Thyroid gland (tissue), 4 donors: ENCODE data around the gene ADAMTS16. TPM values are rescaled to one million over a fixed set of nuclear protein-coding genes. Genes with fewer than 3 reads are reported as not detected.

Experiments
- DNase-seq, 2 donors: peaks; one replicate each; pipeline ENCODE4 v3.0.0-alpha.2; 2019
- H3K27ac ChIP-seq, 3 donors: fragments of 200-600 bp; sonication (generic); 1 replicate in 2 of 3; 2 replicates in 1 of 3; pipeline ENCODE4 v1.5.1; 2016 to 2019; ENCODE audit warnings: mild to moderate bottlenecking in 1 of 3, moderate library complexity in 1 of 3
- H3K27me3 ChIP-seq: fragments of 200-600 bp; sonication (generic); one replicate; pipeline ENCODE4 v1.5.1; 2019
- H3K36me3 ChIP-seq, 2 donors: fragments of 200-600 bp; sonication (generic); one replicate each; pipeline ENCODE4 v1.5.1; 2016 to 2019
- H3K4me1 ChIP-seq, 2 donors: fragments of 200-600 bp; sonication (generic); one replicate each; pipeline ENCODE4 v1.5.1; 2017 to 2019
- H3K4me3 ChIP-seq, 3 donors: fragments of 200-600 bp; sonication (generic); replicated peaks in 1 of 3; 1 replicate in 2 of 3; 2 replicates in 1 of 3; pipeline ENCODE4 v1.5.1; 2016; ENCODE audit warnings: mild to moderate bottlenecking in 1 of 3
- H3K9me3 ChIP-seq: fragments of 200-600 bp; sonication (generic); one replicate; pipeline ENCODE4 v1.5.1; 2017
- CTCF ChIP-seq, 6 experiments: fragments of 200-600 bp in 3 of 6; fragments of 450-650 bp in 3 of 6; sonication (generic) in 3 of 6; IDR thresholded peaks; one replicate each; pipeline ENCODE4 v1.5.1; 2016 to 2019; ENCODE audit warnings: antibody characterized with exemption in 6 of 6, mild to moderate bottlenecking in 2 of 6, inconsistent platforms in 1 of 6, moderate library complexity in 1 of 6
- POLR2A ChIP-seq, 2 donors: fragments of 450-650 bp; IDR thresholded peaks; one replicate each; pipeline ENCODE4 v1.6.1; 2017; ENCODE audit warnings: antibody characterized with exemption in 2 of 2, mild to moderate bottlenecking in 2 of 2, moderate library complexity in 1 of 2
- WGBS, 2 donors: methylation state at CpG; one replicate each; pipeline ENCODE4 v1.1.5; 2017; 5-methylcytosine and 5-hydroxymethylcytosine counted together
- intact Hi-C: fragments of 100-400 bp; cut with DNase I; formaldehyde crosslinking; loops from one replicate; pipeline ENCODE4 v1.15.1; 2023
- total RNA-seq, 4 donors: library from RNA; depleted of rRNA; stranded (reverse); fragments of >200 nt; gene quantifications; one replicate each; pipeline ENCODE4 v1.2.3, GENCODE V29; 2016

The ADAMTS16 gene
- total RNA-seq, 4 donors from 2014 or later: 0.11 to 1.0 (median 0.16) TPM

DNA sequence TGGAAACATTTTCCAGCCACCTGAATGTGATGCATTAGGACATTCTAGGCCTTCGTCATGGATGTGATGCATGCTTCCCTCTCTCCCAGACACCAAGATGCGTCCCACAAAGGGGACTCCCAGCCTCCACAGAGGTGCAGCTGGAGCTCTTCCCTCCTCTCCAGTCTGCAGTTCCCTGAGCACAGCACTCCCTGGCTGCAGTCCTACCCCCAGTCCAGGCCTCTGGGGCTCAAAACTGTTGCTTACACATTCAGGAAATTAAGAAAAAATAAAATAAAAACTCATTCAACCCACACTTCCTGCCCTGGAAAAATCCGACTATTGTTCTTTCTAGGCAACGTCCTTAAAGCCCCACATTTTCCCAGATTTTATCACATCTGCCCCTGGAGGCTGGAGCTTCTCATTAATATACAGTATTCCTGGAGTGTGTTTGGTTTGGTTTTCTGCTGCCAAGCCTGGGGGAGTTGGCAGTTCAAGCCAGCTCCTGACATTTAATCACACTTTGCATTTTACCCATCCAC, 204.0 kb downstream of the ADAMTS16 start:
- Histone ChIP-seq H3K4me3 (no peak overlapping the region), H3K27me3 (no peaks in the 10 kb centered on the region), H3K4me1 (no peaks in the 10 kb centered on the region), H3K27ac (no peak overlapping the region), H3K36me3 (no peaks in the 10 kb centered on the region), H3K9me3 (no peaks in the 10 kb centered on the region)
- DNase-seq: no peak
- intact Hi-C loops: no loop called here
- WGBS, 2 donors: 59 to 64% methylated on average over 4 of the region's 4 CpGs
- TF ChIP-seq POLR2A (IDR thresholded peaks at IDR 0.05) (no peak), CTCF (IDR thresholded peaks at IDR 0.05) (no peak)

- Histone ChIP-seq H3K4me3 (no peak overlapping the region), H3K27ac (no peak overlapping the region), H3K4me1 (no peaks in the 10 kb centered on the region), H3K27me3 (no peaks in the 10 kb centered on the region), H3K9me3 (no peaks in the 10 kb centered on the region), H3K36me3 (no peaks in the 10 kb centered on the region)
- TF ChIP-seq POLR2A (IDR thresholded peaks at IDR 0.05): no peak
- no peak for TF ChIP-seq CTCF (IDR thresholded peaks at IDR 0.05)
- no peak for DNase-seq
- intact Hi-C loops: no loop called here
- WGBS, 2 donors: 66 to 79% methylated on average over 5 of the region's 5 CpGs
These were observed 204.5 kb downstream of the ADAMTS16 start for GRCh38 chr5:5344606-5345005.

GRCh38 chr5:5347442-5347841, 207.3 kb downstream of the ADAMTS16 start:
- no peak for DNase-seq
- Histone ChIP-seq H3K36me3 (no peaks in the 10 kb centered on the region), H3K4me3 (no peak overlapping the region), H3K27ac (no peak overlapping the region), H3K9me3 (no peaks in the 10 kb centered on the region), H3K4me1 (no peaks in the 10 kb centered on the region), H3K27me3 (no peaks in the 10 kb centered on the region)
- TF ChIP-seq CTCF (IDR thresholded peaks at IDR 0.05) (no peak), POLR2A (IDR thresholded peaks at IDR 0.05) (no peak)
- 94% methylated on average over 7 of the region's 7 CpGs for WGBS, 2 donors
- intact Hi-C loops: no loop called here

DNA sequence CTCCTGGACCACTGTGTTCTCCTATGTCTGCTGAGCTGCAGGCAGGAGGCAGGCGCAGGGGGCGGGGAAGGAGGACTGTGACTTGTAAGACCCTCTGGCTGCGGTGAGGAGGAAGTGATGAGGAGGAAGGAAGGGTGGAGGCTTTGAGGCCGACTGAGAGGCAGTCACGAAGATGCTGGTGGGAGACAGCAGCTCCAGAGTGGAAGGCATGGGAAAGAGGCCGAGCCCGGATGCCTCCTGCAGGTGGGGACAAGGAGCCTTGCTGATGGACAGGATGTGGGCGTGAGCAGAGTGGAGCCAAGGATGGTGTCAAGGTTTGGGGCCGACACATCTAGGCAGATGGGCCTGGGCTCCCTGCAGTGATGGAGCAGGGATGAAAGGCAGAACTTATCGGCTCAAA, 208.0 kb downstream of the ADAMTS16 start:
- Histone ChIP-seq H3K4me1 (no peaks in the 10 kb centered on the region), H3K9me3 (no peaks in the 10 kb centered on the region), H3K4me3 (no peak overlapping the region), H3K27ac (no peak overlapping the region), H3K27me3 (no peaks in the 10 kb centered on the region), H3K36me3 (no peaks in the 10 kb centered on the region)
- no peak for TF ChIP-seq CTCF (IDR thresholded peaks at IDR 0.05)
- TF ChIP-seq POLR2A (IDR thresholded peaks at IDR 0.05): no peak
- DNase-seq: no peak
- intact Hi-C loops: no loop called here
- 70 to 75% methylated on average over 10 of the region's 10 CpGs for WGBS, 2 donors

DNA sequence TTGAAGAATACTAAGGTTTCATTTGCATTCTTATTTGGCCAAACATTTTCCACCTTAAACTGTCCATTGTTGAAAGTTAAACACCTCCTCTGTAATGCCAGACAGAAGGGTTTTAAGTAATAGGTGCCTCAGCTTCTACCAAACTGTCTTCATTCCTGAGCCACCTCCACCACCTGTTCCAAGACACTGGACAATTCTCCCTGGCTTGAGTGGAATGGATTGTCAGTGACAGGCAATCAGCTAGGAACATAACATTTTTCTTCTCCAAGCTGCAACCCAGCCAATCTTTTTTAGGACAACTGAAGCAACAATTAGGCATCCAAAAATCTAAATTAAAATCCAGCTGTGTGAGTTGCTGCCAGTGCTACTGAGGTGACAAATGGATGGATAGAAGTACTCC, 208.4 kb downstream of the ADAMTS16 start:
- Histone ChIP-seq H3K4me1 (no peaks in the 10 kb centered on the region), H3K9me3 (no peaks in the 10 kb centered on the region), H3K27ac (no peak overlapping the region), H3K4me3 (no peak overlapping the region), H3K27me3 (no peaks in the 10 kb centered on the region), H3K36me3 (no peaks in the 10 kb centered on the region)
- no peak for DNase-seq
- TF ChIP-seq CTCF (IDR thresholded peaks at IDR 0.05): no peak
- TF ChIP-seq POLR2A (IDR thresholded peaks at IDR 0.05): no peak
- intact Hi-C loops: no loop called here
